Upper lobe of right lung (tissue), 1 donor: Measurements from ENCODE around the gene C1QL1. TPM values are rescaled to one million over a fixed set of nuclear protein-coding genes. Genes with fewer than 3 reads are reported as not detected.

Source experiments
- ATAC-seq: fragments of 200-7000 bp; cut with Tn5 transposase; one replicate; pipeline ENCODE4 v1.9.1; 2020; ENCODE audit warnings: mild to moderate bottlenecking, moderate library complexity
- DNase-seq: peaks from one replicate; pipeline ENCODE4 v3.0.0-alpha.2; 2020
- H3K27ac ChIP-seq: fragments of 200-600 bp; one replicate; pipeline ENCODE4 v1.8.0; 2022
- H3K27me3 ChIP-seq: fragments of 200-600 bp; one replicate; pipeline ENCODE4 v1.8.0; 2022; ENCODE audit warnings: mild to moderate bottlenecking
- H3K36me3 ChIP-seq: fragments of 200-600 bp; one replicate; pipeline ENCODE4 v1.8.0; 2022
- H3K4me1 ChIP-seq: fragments of 200-600 bp; one replicate; pipeline ENCODE4 v1.8.0; 2022
- H3K4me3 ChIP-seq: fragments of 200-600 bp; one replicate; pipeline ENCODE4 v1.8.0; 2022; ENCODE audit warnings: mild to moderate bottlenecking
- H3K9me3 ChIP-seq: fragments of 200-600 bp; one replicate; pipeline ENCODE4 v1.8.0; 2022
- CTCF ChIP-seq: fragments of 200-600 bp; IDR thresholded peaks from one replicate; pipeline ENCODE4 v1.8.0; 2022; ENCODE audit warnings: antibody characterized with exemption
- intact Hi-C: fragments of 100-400 bp; cut with DNase I; formaldehyde crosslinking; loops from one replicate; pipeline ENCODE4 v1.11.0; 2022
- long read RNA-seq: library from polyadenylated mRNA; unstranded; transcript quantifications from one replicate; pipeline ENCODE4 v2.0.0, GENCODE V29; 2021
- total RNA-seq: library from RNA; stranded (reverse); fragmentation: NEBNext Ultra II Directional; extraction: Animal tissue kit (Norgen Biotek cat#: 25700); gene quantifications from one replicate; pipeline ENCODE4 v1.2.1, GENCODE V29; 2021
- donor health status: DM: no; HTN: yes; CAD: no; lungs with severe emphysema.

The C1QL1 gene
- total RNA-seq: 0.52 TPM
- long read RNA-seq, partial matches to known transcripts: 0 of 1 reads
- long read RNA-seq, other reads (novel, unspliced or antisense): 0 of 1 reads

GRCh38 chr17:44968225-44969143, at the start of gene C1QL1:
C1QL1 (minus strand) TSS chr17:44968303; CDS start chr17:44968048, 255 bp downstream.
- ATAC-seq (peak; percentile 98), DNase-seq (peak; percentile 95)
- Histone ChIP-seq H3K27me3 (peaks cover 64% of the 10 kb centered on the region), H3K4me1 (peaks cover 24% of the 10 kb centered on the region), H3K9me3 (no peaks in the 10 kb centered on the region), H3K36me3 (no peaks in the 10 kb centered on the region), H3K27ac (no peak within 1 kb of the TSS), H3K4me3 (peak within 1 kb of the TSS; percentile 43)
- peak; percentile 10 for TF ChIP-seq CTCF
- intact Hi-C loops: no loop called here

- Histone ChIP-seq H3K9me3 (no peaks in the 10 kb centered on the region), H3K4me1 (peaks cover 14% of the 10 kb centered on the region), H3K4me3 (no peak overlapping the region), H3K27ac (no peak overlapping the region), H3K27me3 (peaks cover 9% of the 10 kb centered on the region), H3K36me3 (no peaks in the 10 kb centered on the region)
- no peak for TF ChIP-seq CTCF
- intact Hi-C loops: no loop called here
- ATAC-seq: no peak
- DNase-seq: no peak
These were observed 48.7 kb upstream of the C1QL1 start for GRCh38 chr17:45016823-45017222.

- no peak overlapping the region for H3K4me3 ChIP-seq
- TF ChIP-seq CTCF: no peak
- peaks cover 9% of the 10 kb centered on the region for H3K27me3 ChIP-seq
- H3K4me1 ChIP-seq: peaks cover 8% of the 10 kb centered on the region
- no peaks in the 10 kb centered on the region for H3K36me3 ChIP-seq
- no peaks in the 10 kb centered on the region for H3K9me3 ChIP-seq
- ATAC-seq: no peak
- no peak for DNase-seq
- intact Hi-C loops: no loop called here
- H3K27ac ChIP-seq: no peak overlapping the region
These were observed 48.1 kb upstream of the C1QL1 start for GRCh38 chr17:45016237-45016636.

GRCh38 chr17:45013021-45013997, 45.2 kb upstream of the C1QL1 start:
- H3K9me3 ChIP-seq: no peaks in the 10 kb centered on the region
- DNase-seq (no peak), ATAC-seq (peak; percentile 32)
- H3K4me3 ChIP-seq: no peak overlapping the region
- H3K36me3 ChIP-seq: no peaks in the 10 kb centered on the region
- intact Hi-C loops: no loop called here
- no peak overlapping the region for H3K27ac ChIP-seq
- no peak for TF ChIP-seq CTCF
- H3K4me1 ChIP-seq: no peaks in the 10 kb centered on the region
- no peaks in the 10 kb centered on the region for H3K27me3 ChIP-seq

- DNase-seq (no peak), ATAC-seq (no peak)
- intact Hi-C loops: no loop called here
- H3K36me3 ChIP-seq: no peaks in the 10 kb centered on the region
- no peaks in the 10 kb centered on the region for H3K27me3 ChIP-seq
- H3K27ac ChIP-seq: no peak overlapping the region
- H3K4me3 ChIP-seq: no peak overlapping the region
- H3K9me3 ChIP-seq: no peaks in the 10 kb centered on the region
- no peak for TF ChIP-seq CTCF
- H3K4me1 ChIP-seq: no peaks in the 10 kb centered on the region
These were observed 43.7 kb upstream of the C1QL1 start for GRCh38 chr17:45011767-45012166.
